ENCODE measurements around the gene KRAS.

GRCh38 chr12:25208554-25208953 lies 42.2 kb downstream of the KRAS start:
- no peak for TF ChIP-seq CTCF (optimal IDR thresholded peaks at IDR 0.05 in 1 of 3, IDR thresholded peaks at IDR 0.05 in 1 of 3, conservative IDR thresholded peaks at IDR 0.05 in 1 of 3; ENCODE audit: extremely low read depth in 1 of 3, insufficient read depth in 2 of 3, low read length in 3 of 3)
- TF ChIP-seq EZH2 (IDR thresholded peaks at IDR 0.05; ENCODE audit: low read length): no peak
